CD4-positive, alpha-beta T cell treated with Interferon gamma for 1 hour (primary cell): ENCODE measurements around the gene MCIDAS.

ENCODE experiments used
- DNase-seq: peaks from one replicate; pipeline ENCODE4 v3.0.0-alpha.2; 2020

The MCIDAS gene

GRCh38 chr5:55226934-55227663 lies at the start of gene MCIDAS:
MCIDAS (minus strand) TSS chr5:55227315; CDS start chr5:55227138, 177 bp downstream.
- peak; percentile 32 for DNase-seq

- no peak for DNase-seq
Observed at GRCh38 chr5:55276771-55277170, 49.7 kb upstream of the MCIDAS start.

GRCh38 chr5:55258339-55258738 lies 31.2 kb upstream of the MCIDAS start:
- no peak for DNase-seq

- DNase-seq: no peak
Observed at GRCh38 chr5:55254802-55255201, 27.7 kb upstream of the MCIDAS start.

- DNase-seq: no peak
Observed at GRCh38 chr5:55250064-55250463, 22.9 kb upstream of the MCIDAS start.

GRCh38 chr5:55241746-55242145 lies 14.6 kb upstream of the MCIDAS start:
- DNase-seq: no peak

- DNase-seq: no peak
Observed at GRCh38 chr5:55236800-55237199, 9.7 kb upstream of the MCIDAS start.

GRCh38 chr5:55234121-55234700 lies 7.1 kb upstream of the MCIDAS start:
- DNase-seq: no peak

- DNase-seq: peak; percentile 46
Observed at GRCh38 chr5:55232985-55233928, 6.1 kb upstream of the MCIDAS start, which contains the start of gene CCNO. CCNO (minus strand) TSS chr5:55233608; CDS start chr5:55233523, 85 bp downstream.

- DNase-seq: no peak
Observed at GRCh38 chr5:55232271-55232984, 5.3 kb upstream of the MCIDAS start.

GRCh38 chr5:55231919-55232270 lies 4.8 kb upstream of the MCIDAS start:
- no peak for DNase-seq

- no peak for DNase-seq
Observed at GRCh38 chr5:55231029-55231918, 4.2 kb upstream of the MCIDAS start.

GRCh38 chr5:55230086-55230629 lies 3.0 kb upstream of the MCIDAS start:
- no peak for DNase-seq

GRCh38 chr5:55227664-55228430 lies 732 bp upstream of the MCIDAS start:
- DNase-seq: no peak

GRCh38 chr5:55226027-55226933 lies 835 bp downstream of the MCIDAS start:
- peak; percentile 26 for DNase-seq

GRCh38 chr5:55225346-55225745 lies 1.8 kb downstream of the MCIDAS start:
- no peak for DNase-seq

- DNase-seq: no peak
Observed at GRCh38 chr5:55223812-55224240, 3.3 kb downstream of the MCIDAS start.

- no peak for DNase-seq
Observed at GRCh38 chr5:55222985-55223811, 3.9 kb downstream of the MCIDAS start.
